ENCODE results near the gene TTYH2. TPM values are rescaled to one million over a fixed set of nuclear protein-coding genes. Genes with fewer than 3 reads are reported as not detected.
A peak's percentile ranks its signal among the peaks of the same experiment; 100 is the strongest.

TTYH2 gene
- total and polyA plus RNA-seq, 10 of the 15 experiments (the other 5 are each of a cell fraction or from before 2014, with no cell fraction given) = 0.26 to 25.2 (median 6.6) TPM

DNA sequence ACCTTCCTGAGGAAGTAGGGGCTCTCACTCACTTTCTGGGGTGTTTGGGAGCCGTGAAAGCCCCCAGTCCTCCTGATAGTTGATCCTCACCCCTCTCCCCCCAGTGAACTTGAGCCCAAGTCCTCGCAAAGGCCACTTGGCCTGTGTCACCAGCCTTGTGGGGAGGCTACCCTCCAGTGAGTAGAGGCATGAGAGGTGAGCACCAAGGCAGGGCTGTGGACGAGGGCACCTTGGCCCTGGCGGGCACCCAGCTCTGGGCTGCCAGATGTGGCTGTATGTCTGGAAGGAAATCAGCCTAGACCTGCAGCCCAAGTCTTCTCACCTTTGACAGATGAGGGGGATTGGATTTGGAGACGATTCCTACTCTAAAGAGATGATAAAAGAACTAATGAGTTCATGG lies 3.1 kb downstream of the TTYH2 start:
- H4K20me1 ChIP-seq (ENCODE audit: control insufficient read depth, insufficient read depth) = no peaks in the 10 kb centered on the region
- no peak for DNase-seq (ENCODE audit: low read depth, low spot score)
- SMC1A ChIA-PET (ENCODE audit: uncharacterized antibody, unreplicated experiment) = interaction anchor here (1.0 kb wide), 1 partner anchor 15 kb away, joined by 3 read pairs; no protein-coding TSS in a partner anchor
- no peaks in the 10 kb centered on the region for H3K9me3 ChIP-seq (replicated peaks; ENCODE audit: control insufficient read depth, insufficient read depth, low read length)
- BruUV-seq (replicated peaks) = TSS peak; percentile 13
- H3K27me3 ChIP-seq (replicated peaks in 1 of 2; ENCODE audit: control insufficient read depth in 2 of 2, insufficient read depth in 2 of 2, low read length in 1 of 2) = no peaks in the 10 kb centered on the region
- in situ Hi-C loops (cut with MboI) (loop anchor here (10.0 kb wide), 1 partner anchor 58 kb away; the partner anchor contains the start of gene DNAI2), intact Hi-C loops (cut with micrococcal nuclease; ENCODE audit: unreplicated experiment) (no loop called here)
- no peaks in the 10 kb centered on the region; a peak in 1 of 4 replicates for H3K36me3 ChIP-seq (ENCODE audit: control insufficient read depth in 2 of 2, insufficient read depth in 2 of 2, low read length in 1 of 2)
- no peak overlapping the region for H3K27ac ChIP-seq (ENCODE audit: control insufficient read depth, insufficient read depth)
- no peak for ATAC-seq
- CTCF ChIA-PET = interaction anchor here (0.6 to 2.4 kb wide), 2 partner anchors 28 to 80 kb away, joined by 4 to 8 read pairs; no protein-coding TSS in a partner anchor
- TF ChIP-seq STAT1 (conservative IDR thresholded peaks at IDR 0.05) (no peak), ZNF207 (IDR thresholded peaks at IDR 0.05; ENCODE audit: borderline replicate concordance) (no peak), BHLHE40 (IDR thresholded peaks at IDR 0.05; ENCODE audit: borderline replicate concordance in 1 of 2, low read depth in 2 of 2, low read length in 1 of 2) (no peak), CBX5 (IDR thresholded peaks at IDR 0.05; ENCODE audit: low read depth) (no peak), ASH2L (IDR thresholded peaks at IDR 0.05; ENCODE audit: borderline replicate concordance, low read depth) (no peak), EZH2 (IDR thresholded peaks at IDR 0.05; ENCODE audit: borderline replicate concordance, control insufficient read depth, low read depth, low read length) (no peak), NFYA (IDR thresholded peaks at IDR 0.05; ENCODE audit: borderline replicate concordance, low read depth, low read length) (no peak), MXI1 (IDR thresholded peaks at IDR 0.05; ENCODE audit: low read depth, low read length) (no peak), MTA3 (IDR thresholded peaks at IDR 0.05; ENCODE audit: borderline replicate concordance, low read length) (no peak), YY1 (IDR thresholded peaks at IDR 0.05; ENCODE audit: low read depth, low read length) (no peak), BMI1 (IDR thresholded peaks at IDR 0.05; ENCODE audit: borderline replicate concordance) (no peak), CHD1 (IDR thresholded peaks at IDR 0.05; ENCODE audit: low read depth, low read length) (no peak)
- TF ChIP-seq, protein P1, sequence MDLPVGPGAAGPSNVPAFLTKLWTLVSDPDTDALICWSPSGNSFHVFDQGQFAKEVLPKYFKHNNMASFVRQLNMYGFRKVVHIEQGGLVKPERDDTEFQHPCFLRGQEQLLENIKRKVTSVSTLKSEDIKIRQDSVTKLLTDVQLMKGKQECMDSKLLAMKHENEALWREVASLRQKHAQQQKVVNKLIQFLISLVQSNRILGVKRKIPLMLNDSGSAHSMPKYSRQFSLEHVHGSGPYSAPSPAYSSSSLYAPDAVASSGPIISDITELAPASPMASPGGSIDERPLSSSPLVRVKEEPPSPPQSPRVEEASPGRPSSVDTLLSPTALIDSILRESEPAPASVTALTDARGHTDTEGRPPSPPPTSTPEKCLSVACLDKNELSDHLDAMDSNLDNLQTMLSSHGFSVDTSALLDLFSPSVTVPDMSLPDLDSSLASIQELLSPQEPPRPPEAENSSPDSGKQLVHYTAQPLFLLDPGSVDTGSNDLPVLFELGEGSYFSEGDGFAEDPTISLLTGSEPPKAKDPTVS (IDR thresholded peaks at IDR 0.05; ENCODE audit: low read depth, low read length) = no peak
- TF ChIP-seq, protein P2, sequence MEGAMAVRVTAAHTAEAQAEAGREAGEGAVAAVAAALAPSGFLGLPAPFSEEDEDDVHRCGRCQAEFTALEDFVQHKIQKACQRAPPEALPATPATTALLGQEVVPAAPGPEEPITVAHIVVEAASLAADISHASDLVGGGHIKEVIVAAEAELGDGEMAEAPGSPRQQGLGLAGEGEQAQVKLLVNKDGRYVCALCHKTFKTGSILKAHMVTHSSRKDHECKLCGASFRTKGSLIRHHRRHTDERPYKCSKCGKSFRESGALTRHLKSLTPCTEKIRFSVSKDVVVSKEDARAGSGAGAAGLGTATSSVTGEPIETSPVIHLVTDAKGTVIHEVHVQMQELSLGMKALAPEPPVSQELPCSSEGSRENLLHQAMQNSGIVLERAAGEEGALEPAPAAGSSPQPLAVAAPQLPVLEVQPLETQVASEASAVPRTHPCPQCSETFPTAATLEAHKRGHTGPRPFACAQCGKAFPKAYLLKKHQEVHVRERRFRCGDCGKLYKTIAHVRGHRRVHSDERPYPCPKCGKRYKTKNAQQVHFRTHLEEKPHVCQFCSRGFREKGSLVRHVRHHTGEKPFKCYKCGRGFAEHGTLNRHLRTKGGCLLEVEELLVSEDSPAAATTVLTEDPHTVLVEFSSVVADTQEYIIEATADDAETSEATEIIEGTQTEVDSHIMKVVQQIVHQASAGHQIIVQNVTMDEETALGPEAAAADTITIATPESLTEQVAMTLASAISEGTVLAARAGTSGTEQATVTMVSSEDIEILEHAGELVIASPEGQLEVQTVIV (IDR thresholded peaks at IDR 0.05; ENCODE audit: borderline replicate concordance, partially characterized antibody) = no peak
- RAD21 ChIA-PET (ENCODE audit: unreplicated experiment) = no interaction called here
- POLR2A ChIA-PET = no interaction called here
- WGBS (ENCODE audit: insufficient coverage, insufficient replicate concordance, low lambda C conversion rate, missing lambda C conversion rate) = 64% methylated on average over 5 of the region's 5 CpGs
- H3K9ac ChIP-seq (ENCODE audit: control insufficient read depth, insufficient read depth, low read length) = no peak overlapping the region
- FAIRE-seq = no peak
- H2AFZ ChIP-seq (ENCODE audit: control insufficient read depth, low read depth, low read length) = no peak overlapping the region
- H3K79me2 ChIP-seq (ENCODE audit: control insufficient read depth, insufficient read depth, low read length) = peaks cover 15% of the 10 kb centered on the region
- H3K4me1 ChIP-seq (ENCODE audit: control insufficient read depth, insufficient read depth, low read length) = peaks cover 25% of the 10 kb centered on the region
- no peak overlapping the region for H3K4me2 ChIP-seq (ENCODE audit: control insufficient read depth, insufficient read depth)
- no peak overlapping the region for H3K4me3 ChIP-seq

Data from GM12878 (cell line).